ENCODE results near the gene PRR33. TPM values are rescaled to one million over a fixed set of nuclear protein-coding genes. Genes with fewer than 3 reads are reported as not detected.

The PRR33 gene
- total and polyA plus RNA-seq, 9 of the 15 experiments (the other 6 are each of a cell fraction or from before 2014, with no cell fraction given) = not detected

GRCh38 chr11:1921574-1922141, 30.0 kb upstream of the PRR33 start:
- 0% methylated on average over 14 of the region's 18 CpGs for WGBS (ENCODE audit: insufficient coverage, low coverage, missing lambda C conversion rate)
- FAIRE-seq = no peak
- H3K9me1 ChIP-seq (ENCODE audit: control insufficient read depth, insufficient read depth, low read length) = no peaks in the 10 kb centered on the region
- H3K27me3 ChIP-seq (ENCODE audit: control insufficient read depth in 2 of 2, insufficient read depth in 2 of 2, low read length in 2 of 2) = peaks cover 15 to 71% of the 10 kb centered on the region in 2 experiments; a peak in 4 of 5 replicates
- H3K9me3 ChIP-seq (replicated peaks; ENCODE audit: control insufficient read depth, insufficient read depth, low read depth, low read length) = no peaks in the 10 kb centered on the region
- H3K79me2 ChIP-seq (ENCODE audit: control insufficient read depth, insufficient read depth, low read length) = no peaks in the 10 kb centered on the region
- intact Hi-C loops (cut with micrococcal nuclease) = no loop called here
- no peak overlapping the region for H3K27ac ChIP-seq (ENCODE audit: extremely low read depth, low read depth, low read length)
- peaks cover 9% of the 10 kb centered on the region; the same call in 1 of the 2 replicates for H4K20me1 ChIP-seq (replicated peaks; ENCODE audit: control insufficient read depth, insufficient read depth, low read length)
- TF ChIP-seq ZC3H11A (IDR thresholded peaks at IDR 0.05; ENCODE audit: low read depth, low read length) (no peak), UBTF (IDR thresholded peaks at IDR 0.05; ENCODE audit: borderline replicate concordance in 1 of 2, low read depth in 2 of 2, low read length in 2 of 2) (no peak), ZKSCAN8 (CRISPR knock-in tag; IDR thresholded peaks at IDR 0.05) (no peak), PHF20 (IDR thresholded peaks at IDR 0.05; ENCODE audit: partially characterized antibody) (no peak), TAL1 (IDR thresholded peaks at IDR 0.05) (no peak), RERE (CRISPR knock-in tag; IDR thresholded peaks at IDR 0.05; ENCODE audit: borderline replicate concordance) (no peak), NFE2L1 (tag; IDR thresholded peaks at IDR 0.05; ENCODE audit: borderline replicate concordance, low read depth) (no peak), HDAC3 (IDR thresholded peaks at IDR 0.05; ENCODE audit: borderline replicate concordance, partially characterized antibody) (no peak), PCBP2 (IDR thresholded peaks at IDR 0.05; ENCODE audit: low read depth, low read length, poor library complexity, severe bottlenecking) (no peak), ZNF280B (CRISPR knock-in tag; IDR thresholded peaks at IDR 0.05) (no peak)
- no peak overlapping the region for H3K4me3 ChIP-seq
- DNase-seq (ENCODE audit: extremely low read depth in 1 of 4, low spot score in 3 of 4) = no peak
- H3K4me1 ChIP-seq (replicated peaks in 1 of 2; ENCODE audit: control insufficient read depth in 2 of 2, insufficient read depth in 2 of 2, low read length in 2 of 2) = peaks cover 0 to 47% of the 10 kb centered on the region in 2 experiments; a peak in 2 of 5 replicates
- ChIA-PET POLR2A (interaction anchor here (1.0 kb wide), 1 partner anchor 14 kb away, joined by 3 read pairs; no protein-coding TSS in a partner anchor), CTCF (ENCODE audit: low intra/inter-chr PET ratio) (no interaction called here)
- H3K36me3 ChIP-seq (ENCODE audit: control insufficient read depth, insufficient read depth, low read length) = no peaks in the 10 kb centered on the region
- H3K9ac ChIP-seq (ENCODE audit: insufficient read depth in 1 of 2, low read depth in 2 of 2, low read length in 2 of 2) = no peak overlapping the region
- H3K4me2 ChIP-seq (ENCODE audit: insufficient read depth, low read length) = no peak overlapping the region
- H2AFZ ChIP-seq (ENCODE audit: low read depth, low read length) = no peak overlapping the region
- no peak for ATAC-seq
- BruUV-seq (replicated peaks) = no TSS peak
- in situ Hi-C loops (cut with MboI) = no loop called here

Data from K562 (cell line).